ENCODE data around the gene FRMD3.

Gene FRMD3

DNA sequence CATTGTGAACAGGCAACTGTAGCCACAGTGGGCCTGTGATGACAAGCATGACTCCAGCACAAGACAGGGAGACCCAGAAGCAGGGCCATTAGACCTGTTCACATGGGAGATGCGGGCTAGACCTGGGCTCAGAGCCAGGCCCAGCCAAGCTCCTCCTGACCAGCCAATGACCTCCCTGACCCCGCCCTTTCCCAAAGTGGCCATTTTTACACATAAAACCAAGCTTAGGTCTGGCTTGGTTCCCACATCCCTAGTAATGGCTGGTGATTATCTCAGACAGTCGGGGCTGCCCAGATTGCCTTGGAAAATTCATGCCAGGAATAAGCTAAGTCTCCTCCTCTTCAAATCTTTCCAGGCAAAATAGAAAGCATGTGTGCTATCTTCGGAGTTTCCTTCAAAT is 94.1 kb downstream of the FRMD3 start:
- H3K36me3 Mint-ChIP-seq, result no peaks in the 10 kb centered on the region
- no peak overlapping the region for H3K27ac Mint-ChIP-seq
- no peaks in the 10 kb centered on the region for H3K4me1 Mint-ChIP-seq
- no peak overlapping the region for H3K4me3 Mint-ChIP-seq
- DNase-seq (ENCODE audit: low spot score in 2 of 2), result no peak
- ATAC-seq, result no peak
- H3K9me3 Mint-ChIP-seq, result no peaks in the 10 kb centered on the region

DNA sequence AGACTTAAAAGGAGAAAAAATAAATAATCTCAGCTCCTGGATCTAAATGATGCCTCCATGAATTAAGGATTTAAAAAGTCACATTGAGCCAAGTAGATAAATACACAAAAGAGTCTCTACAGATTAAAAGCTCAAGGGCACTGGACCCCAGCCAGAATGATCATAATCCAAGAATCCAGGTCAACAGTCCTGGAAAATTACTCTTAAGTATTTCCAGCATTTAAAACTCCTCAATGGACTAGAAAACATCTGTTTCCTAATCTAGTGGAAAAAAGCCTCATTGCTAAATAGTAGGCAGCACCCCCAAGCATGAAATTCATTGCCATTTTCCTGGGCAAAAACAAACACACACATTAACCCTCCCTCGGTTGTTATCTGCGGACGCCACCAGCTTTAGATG is 96.8 kb downstream of the FRMD3 start:
- no peak for DNase-seq (ENCODE audit: low spot score in 2 of 2)
- Mint-ChIP-seq H3K9me3 (no peaks in the 10 kb centered on the region), H3K27ac (no peak overlapping the region), H3K4me1 (no peaks in the 10 kb centered on the region), H3K4me3 (no peak overlapping the region), H3K36me3 (no peaks in the 10 kb centered on the region)
- no peak for ATAC-seq

DNA sequence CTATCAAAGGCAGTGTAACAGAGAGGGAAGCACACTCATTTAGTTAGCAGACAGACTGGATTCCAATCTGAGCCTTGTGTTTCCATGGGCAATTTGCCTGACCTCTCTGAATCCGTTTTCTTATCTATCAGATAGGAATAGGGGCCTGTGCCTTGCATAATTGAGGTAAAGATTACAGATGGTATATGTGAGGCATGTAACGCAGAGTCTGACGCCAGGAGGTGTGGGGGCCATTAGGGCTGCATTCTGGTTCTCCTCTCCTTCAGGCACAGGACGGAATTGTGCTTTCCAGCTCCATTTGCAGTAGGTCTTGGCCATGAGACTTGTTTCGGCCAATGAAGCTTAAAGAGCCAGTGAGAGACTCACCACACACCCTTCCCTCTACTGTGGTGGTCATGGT is 97.6 kb downstream of the FRMD3 start:
- no peak for ATAC-seq
- Mint-ChIP-seq H3K4me3 (no peak overlapping the region), H3K9me3 (no peaks in the 10 kb centered on the region), H3K36me3 (no peaks in the 10 kb centered on the region), H3K27ac (no peak overlapping the region), H3K4me1 (no peaks in the 10 kb centered on the region)
- no peak for DNase-seq (ENCODE audit: low spot score in 2 of 2)

GRCh38 chr9:83435301-83435700 is 102.9 kb downstream of the FRMD3 start:
- Mint-ChIP-seq H3K9me3 (no peaks in the 10 kb centered on the region), H3K4me1 (no peaks in the 10 kb centered on the region), H3K36me3 (no peaks in the 10 kb centered on the region), H3K27ac (no peak overlapping the region), H3K4me3 (no peak overlapping the region)
- no peak for ATAC-seq
- DNase-seq (ENCODE audit: low spot score in 2 of 2), result no peak

DNA sequence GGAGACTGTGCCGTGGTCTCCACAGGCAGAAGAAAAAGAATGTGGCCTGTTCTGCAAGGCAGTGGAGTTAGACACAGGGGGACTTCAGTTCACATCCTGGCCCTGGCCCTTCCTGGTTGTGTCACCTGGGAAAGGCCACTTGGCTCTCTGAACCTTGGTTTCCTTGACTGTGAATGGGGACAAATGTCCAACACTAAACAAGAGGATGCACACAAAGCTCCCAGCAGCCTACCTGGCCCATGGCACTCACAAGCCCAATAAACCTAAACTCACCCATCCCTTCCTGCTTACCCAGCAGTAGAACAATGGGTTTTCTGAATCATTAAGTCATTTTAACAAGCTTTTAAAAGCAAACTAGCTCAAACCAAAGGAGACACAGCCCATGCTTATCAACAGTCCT is 103.9 kb downstream of the FRMD3 start:
- no peaks in the 10 kb centered on the region for H3K9me3 Mint-ChIP-seq
- DNase-seq (ENCODE audit: low spot score in 2 of 2) (no peak), ATAC-seq (no peak)
- H3K4me3 Mint-ChIP-seq, result no peak overlapping the region
- no peaks in the 10 kb centered on the region for H3K4me1 Mint-ChIP-seq
- no peaks in the 10 kb centered on the region for H3K36me3 Mint-ChIP-seq
- no peak overlapping the region for H3K27ac Mint-ChIP-seq

DNA sequence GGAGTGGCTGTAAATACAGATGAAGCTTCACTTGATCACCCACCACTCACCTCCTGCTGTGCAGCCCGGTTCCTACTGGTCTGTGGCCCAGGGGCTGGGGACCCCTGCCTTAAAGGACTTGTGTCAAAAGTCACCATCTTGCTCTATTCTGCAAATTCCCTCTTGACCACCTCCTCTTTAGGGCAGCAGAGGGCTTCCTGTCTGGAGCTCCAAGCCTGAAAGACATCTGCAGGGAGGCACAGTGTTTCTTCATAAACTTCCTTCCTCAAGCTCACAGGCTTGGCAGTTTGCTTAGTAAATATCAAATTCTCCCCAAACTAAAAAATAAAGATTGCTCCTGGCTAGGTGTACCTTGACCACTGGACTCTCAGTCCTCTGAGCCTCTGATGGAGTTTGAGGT is 104.4 kb downstream of the FRMD3 start:
- Mint-ChIP-seq H3K4me1 (no peaks in the 10 kb centered on the region), H3K9me3 (no peaks in the 10 kb centered on the region), H3K36me3 (no peaks in the 10 kb centered on the region), H3K4me3 (no peak overlapping the region), H3K27ac (no peak overlapping the region)
- DNase-seq (ENCODE audit: low spot score in 2 of 2), result no peak
- no peak for ATAC-seq

GRCh38 chr9:83432877-83433550 is 105.2 kb downstream of the FRMD3 start:
- ATAC-seq (no peak), DNase-seq (ENCODE audit: low spot score in 2 of 2) (no peak)
- H3K27ac Mint-ChIP-seq, result no peak overlapping the region
- H3K36me3 Mint-ChIP-seq, result no peaks in the 10 kb centered on the region
- H3K9me3 Mint-ChIP-seq, result no peaks in the 10 kb centered on the region
- no peak overlapping the region for H3K4me3 Mint-ChIP-seq
- H3K4me1 Mint-ChIP-seq, result no peaks in the 10 kb centered on the region

- no peak overlapping the region for H3K4me3 Mint-ChIP-seq
- H3K36me3 Mint-ChIP-seq, result no peaks in the 10 kb centered on the region
- H3K27ac Mint-ChIP-seq, result no peak overlapping the region
- H3K4me1 Mint-ChIP-seq, result no peaks in the 10 kb centered on the region
- ATAC-seq, result no peak
- H3K9me3 Mint-ChIP-seq, result no peaks in the 10 kb centered on the region
- no peak for DNase-seq (ENCODE audit: low spot score in 2 of 2)
Measured at GRCh38 chr9:83432104-83432627, 106.0 kb downstream of the FRMD3 start.

GRCh38 chr9:83431101-83432060 is 106.8 kb downstream of the FRMD3 start:
- DNase-seq (ENCODE audit: low spot score in 2 of 2), result no peak
- no peak for ATAC-seq
- Mint-ChIP-seq H3K27ac (no peak overlapping the region), H3K36me3 (no peaks in the 10 kb centered on the region), H3K9me3 (no peaks in the 10 kb centered on the region), H3K4me1 (no peaks in the 10 kb centered on the region), H3K4me3 (no peak overlapping the region)

DNA sequence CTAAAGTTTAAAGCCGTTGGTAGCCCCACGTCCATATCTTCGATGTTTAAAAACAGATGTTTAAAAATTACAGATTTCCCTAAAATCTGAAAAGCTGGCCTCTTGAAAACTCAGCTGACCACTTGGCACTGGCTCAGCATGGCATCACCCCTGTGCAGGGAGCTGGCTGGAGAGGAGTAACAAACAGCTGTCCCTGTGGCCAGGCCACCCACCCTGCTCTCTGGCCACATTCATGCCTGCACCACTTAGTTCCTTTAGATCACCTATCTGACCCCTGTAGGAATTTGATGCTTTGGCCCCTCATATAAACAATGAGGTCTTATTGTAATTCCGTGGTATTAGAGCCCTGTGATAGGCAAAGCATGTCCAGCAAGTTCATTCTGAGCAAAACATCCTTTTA is 107.5 kb downstream of the FRMD3 start:
- H3K36me3 Mint-ChIP-seq, result no peaks in the 10 kb centered on the region
- ATAC-seq (no peak), DNase-seq (ENCODE audit: low spot score in 2 of 2) (no peak)
- H3K27ac Mint-ChIP-seq, result no peak overlapping the region
- H3K4me3 Mint-ChIP-seq, result no peak overlapping the region
- H3K9me3 Mint-ChIP-seq, result no peaks in the 10 kb centered on the region
- H3K4me1 Mint-ChIP-seq, result no peaks in the 10 kb centered on the region

DNA sequence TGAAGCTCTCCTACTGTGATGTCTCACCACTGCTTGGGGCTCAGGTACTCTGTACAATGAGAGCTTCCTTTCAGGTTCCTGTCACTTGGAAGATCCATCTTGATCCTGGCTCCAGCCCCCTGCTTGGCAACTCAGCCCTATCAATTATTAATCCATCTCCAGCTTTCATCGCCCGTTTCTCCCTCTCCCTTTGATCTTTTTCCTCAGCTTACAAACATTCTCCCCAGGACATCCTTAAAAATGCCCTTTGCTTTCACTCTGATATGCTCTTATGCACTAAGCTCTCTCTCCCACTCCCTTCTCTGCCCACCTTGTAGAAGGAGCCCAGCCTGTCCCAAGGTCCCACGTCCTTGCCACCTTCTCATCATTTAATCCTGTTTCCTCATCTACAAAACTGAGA is 109.0 kb downstream of the FRMD3 start:
- DNase-seq (ENCODE audit: low spot score in 2 of 2), result no peak
- no peak for ATAC-seq
- H3K27ac Mint-ChIP-seq, result no peak overlapping the region
- H3K9me3 Mint-ChIP-seq, result no peaks in the 10 kb centered on the region
- no peaks in the 10 kb centered on the region for H3K4me1 Mint-ChIP-seq
- no peaks in the 10 kb centered on the region for H3K36me3 Mint-ChIP-seq
- no peak overlapping the region for H3K4me3 Mint-ChIP-seq

- no peak for ATAC-seq
- Mint-ChIP-seq H3K36me3 (no peaks in the 10 kb centered on the region), H3K4me3 (no peak overlapping the region), H3K4me1 (no peaks in the 10 kb centered on the region), H3K9me3 (no peaks in the 10 kb centered on the region), H3K27ac (no peak overlapping the region)
- no peak for DNase-seq (ENCODE audit: low spot score in 2 of 2)
Measured at GRCh38 chr9:83425240-83425639, 113.0 kb downstream of the FRMD3 start.

GRCh38 chr9:83424831-83425230 is 113.4 kb downstream of the FRMD3 start:
- DNase-seq (ENCODE audit: low spot score in 2 of 2) (no peak), ATAC-seq (no peak)
- Mint-ChIP-seq H3K4me1 (no peaks in the 10 kb centered on the region), H3K27ac (no peak overlapping the region), H3K9me3 (no peaks in the 10 kb centered on the region), H3K4me3 (no peak overlapping the region), H3K36me3 (no peaks in the 10 kb centered on the region)

DNA sequence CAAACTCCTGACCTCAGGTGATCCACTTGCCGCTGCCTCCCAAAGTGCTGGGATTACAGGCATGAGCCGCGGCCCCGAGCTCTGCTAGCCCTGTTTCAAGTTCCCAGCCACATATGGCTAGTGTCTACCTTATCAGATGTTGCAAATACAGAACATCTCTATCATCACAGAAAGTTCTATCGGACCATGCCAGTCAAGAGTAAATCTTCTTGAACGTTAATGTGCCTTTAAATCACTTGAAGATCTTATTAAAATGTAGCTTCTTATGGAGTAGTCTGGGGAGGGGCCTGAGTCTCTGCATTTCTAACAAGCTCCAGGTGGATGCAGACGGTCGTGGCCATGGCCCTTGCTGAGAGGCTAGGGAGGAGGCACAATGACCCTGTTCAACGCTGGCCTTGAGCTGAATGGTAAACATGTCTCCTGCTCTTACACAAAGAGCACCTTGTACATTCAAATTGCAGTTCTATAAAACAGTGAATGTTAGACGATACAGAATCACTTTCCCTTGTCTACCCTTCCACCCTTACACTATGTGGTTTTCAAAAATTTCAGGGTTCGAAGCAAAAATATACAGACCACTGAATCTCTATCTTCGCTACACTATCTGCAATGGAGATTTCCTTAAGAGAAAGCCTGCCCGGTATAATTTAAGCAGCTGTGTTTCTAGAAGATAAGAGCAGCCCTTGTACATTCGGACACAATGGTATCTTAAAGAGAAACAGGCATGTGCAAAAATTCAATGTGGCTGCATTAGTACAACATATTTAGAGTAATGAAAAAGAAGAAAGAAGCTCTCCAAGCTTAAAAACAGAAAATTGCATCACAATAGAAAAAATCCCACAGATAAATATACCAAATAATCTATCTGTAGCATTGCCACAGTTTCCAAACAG is 114.1 kb downstream of the FRMD3 start:
- Mint-ChIP-seq H3K9me3 (no peaks in the 10 kb centered on the region), H3K36me3 (no peaks in the 10 kb centered on the region), H3K27ac (no peak overlapping the region), H3K4me1 (no peaks in the 10 kb centered on the region), H3K4me3 (no peak overlapping the region)
- DNase-seq (ENCODE audit: low spot score in 2 of 2), result no peak
- ATAC-seq, result no peak

DNA sequence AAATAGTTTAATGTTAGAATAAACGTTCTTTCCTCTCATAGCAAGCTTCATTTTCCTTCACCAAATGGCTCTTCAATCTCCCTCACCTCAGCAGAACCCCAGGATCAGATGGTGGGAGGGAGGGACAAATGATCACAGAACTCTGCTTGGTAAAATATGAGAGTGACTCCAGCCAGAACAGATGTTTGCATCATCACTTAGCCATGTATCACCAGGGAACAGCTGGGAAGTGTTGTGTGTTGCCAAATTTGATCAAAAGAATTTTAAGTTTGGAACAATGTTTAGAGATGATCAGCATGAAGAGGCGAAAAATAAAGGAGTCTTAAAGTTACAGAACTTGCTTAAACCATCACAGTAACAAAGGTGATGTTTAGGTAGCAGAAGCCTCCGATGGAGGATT is 115.7 kb downstream of the FRMD3 start:
- Mint-ChIP-seq H3K4me3 (no peak overlapping the region), H3K27ac (no peak overlapping the region), H3K36me3 (no peaks in the 10 kb centered on the region), H3K9me3 (no peaks in the 10 kb centered on the region), H3K4me1 (no peaks in the 10 kb centered on the region)
- DNase-seq (ENCODE audit: low spot score in 2 of 2) (no peak), ATAC-seq (no peak)

Data from stimulated activated effector memory CD8-positive, alpha-beta T cell treated with anti-CD3 and anti-CD28 coated beads, Interleukin-12 subunit alpha, Interleukin-12 subunit beta, amount 100 ng/mL, for 72 hours (primary cell).